HepG2 (cell line): ENCODE measurements around the gene RPS6KC1. TPM values are rescaled to one million over a fixed set of nuclear protein-coding genes. Genes with fewer than 3 reads are reported as not detected.

Experiments used
- ATAC-seq: fragments of 200-7000 bp; cut with Tn5 transposase; 3 replicates; pipeline ENCODE4 v1.9.1; 2020; ENCODE audit warnings: mild to moderate bottlenecking, moderate library complexity
- BruUV-seq: library from RNA; stranded (reverse); fragments of 400-500 nt; replicated peaks from 2 replicates; lab custom pipeline; 2021; lab: Mats Ljungman, UMichigan
- CTCF ChIA-PET: fragments of 300-600 bp; formaldehyde crosslinking; extraction: SDS; loops from one replicate; lab custom pipeline; 2021; ENCODE audit warnings: low total read pairs, inconsistent platforms, low intra/inter-chr PET ratio; lab: Yijun Ruan, JAX
- POLR2A ChIA-PET: fragments of 350-600 bp; sonication (Branson Sonifier 250); formaldehyde crosslinking; loops from one replicate; lab custom pipeline; 2020; ENCODE audit warnings: antibody characterized with exemption, inconsistent platforms; lab: Yijun Ruan, JAX
- DNase-seq: peaks from one replicate; pipeline ENCODE4 v3.0.0-alpha.2; 2015; ENCODE audit warnings: low spot score
- FAIRE-seq: peaks from 3 replicates; lab custom pipeline; 2011; peaks lifted over from hg19 to GRCh38; lab: Jason Lieb, UNC
- H2AFZ ChIP-seq: one replicate; pipeline ENCODE4 v1.6.1; 2011; ENCODE audit warnings: low read length, inconsistent platforms
- H3K27ac ChIP-seq: fragments of 300-600 bp; 3 replicates; pipeline ENCODE4 v1.8.0; 2011; ENCODE audit warnings: mixed run types, mild to moderate bottlenecking, mixed read lengths, low read length, inconsistent platforms; ENCODE audit not compliant: insufficient read depth; ENCODE audit errors: extremely low read length
- H3K27me3 ChIP-seq, 2 experiments: fragments of 200-600 bp in 1 of 2; 2 replicates in 1 of 2; 3 replicates in 1 of 2; pipeline versions ENCODE4 v1.6.0 to v1.8.0; 2011; ENCODE audit warnings: low read length in 2 of 2, mild to moderate bottlenecking in 2 of 2, moderate library complexity in 2 of 2, inconsistent platforms in 1 of 2; ENCODE audit not compliant: insufficient read depth in 2 of 2, control insufficient read depth in 1 of 2
- H3K36me3 ChIP-seq, 2 experiments: fragments of 200-600 bp in 1 of 2; replicated peaks in 1 of 2; 2 replicates in 1 of 2; 3 replicates in 1 of 2; pipeline versions ENCODE4 v1.5.1 to v1.8.0; 2011; ENCODE audit warnings: low read length in 2 of 2, inconsistent platforms in 1 of 2; ENCODE audit not compliant: insufficient read depth in 2 of 2, control insufficient read depth in 1 of 2
- H3K4me1 ChIP-seq: 2 replicates; pipeline ENCODE4 v1.5.1; 2012; ENCODE audit warnings: low read length, inconsistent platforms; ENCODE audit not compliant: insufficient read depth
- H3K4me2 ChIP-seq: 2 replicates; pipeline ENCODE4 v1.6.0; 2011; ENCODE audit warnings: low read depth, low read length, inconsistent platforms
- H3K4me3 ChIP-seq, 3 experiments: fragments of 200-600 bp in 1 of 3; sonication (generic), shearing (Covaris generic) in 1 of 3; replicated peaks in 1 of 3; 2 replicates each; pipeline ENCODE4 v1.5.1; 2011 to 2016; ENCODE audit warnings: low read length in 3 of 3, inconsistent platforms in 2 of 3, low read depth in 2 of 3, mild to moderate bottlenecking in 2 of 3, control low read depth in 1 of 3, mixed read lengths in 1 of 3; ENCODE audit not compliant: insufficient read depth in 1 of 3
- H3K79me2 ChIP-seq: one replicate; pipeline ENCODE4 v1.6.1; 2011; ENCODE audit warnings: low read length, inconsistent platforms; ENCODE audit not compliant: insufficient read depth
- H3K9ac ChIP-seq: 2 replicates; pipeline ENCODE4 v1.6.0; 2011; ENCODE audit warnings: mild to moderate bottlenecking, low read depth, low read length, inconsistent platforms; ENCODE audit not compliant: insufficient read depth
- H3K9me3 ChIP-seq: 2 replicates; pipeline ENCODE4 v1.5.1; 2012; ENCODE audit warnings: mild to moderate bottlenecking, low read length
- H4K20me1 ChIP-seq: 2 replicates; pipeline ENCODE4 v1.6.0; 2011; ENCODE audit warnings: inconsistent platforms, mild to moderate bottlenecking, low read length, moderate library complexity; ENCODE audit not compliant: insufficient read depth
- DPF2 ChIP-seq: sonication (generic); formaldehyde crosslinking; IDR thresholded peaks from 2 replicates; pipeline ENCODE4 v1.4.0; 2020; ENCODE audit warnings: mild to moderate bottlenecking, low read depth, missing genetic modification reagents, borderline replicate concordance
- E2F1 ChIP-seq: sonication (generic); formaldehyde crosslinking; IDR thresholded peaks from 2 replicates; pipeline ENCODE4 v1.5.0; 2020; ENCODE audit warnings: missing genetic modification reagents
- ETV5 ChIP-seq: IDR thresholded peaks from 2 replicates; pipeline ENCODE4 v1.6.1; 2018; ENCODE audit warnings: missing biosample characterization, missing genetic modification reagents, inconsistent platforms, borderline replicate concordance
- GABPA ChIP-seq, 2 experiments: IDR thresholded peaks; 2 replicates each; pipeline ENCODE4 v1.6.1; 2011 to 2016; ENCODE audit warnings: low read depth in 2 of 2, low read length in 1 of 2, missing biosample characterization in 1 of 2, missing genetic modification characterization in 1 of 2
- GRHL1 ChIP-seq: sonication (generic); formaldehyde crosslinking; conservative IDR thresholded peaks from 2 replicates; pipeline ENCODE4 v1.8.0; 2022; ENCODE audit warnings: missing genetic modification reagents
- SOX5 ChIP-seq: IDR thresholded peaks from 2 replicates; pipeline ENCODE4 v1.6.1; 2016; ENCODE audit warnings: borderline replicate concordance
- TFDP2 ChIP-seq: sonication (generic); formaldehyde crosslinking; IDR thresholded peaks from 2 replicates; pipeline ENCODE4 v1.4.0; 2020; ENCODE audit warnings: missing genetic modification reagents
- ZBTB21 ChIP-seq: sonication (generic); formaldehyde crosslinking; IDR thresholded peaks from 2 replicates; pipeline ENCODE4 v1.4.0; 2020; ENCODE audit warnings: missing genetic modification reagents
- ZBTB39 ChIP-seq: sonication (generic); formaldehyde crosslinking; IDR thresholded peaks from 2 replicates; pipeline ENCODE4 v1.5.0; 2020; ENCODE audit warnings: missing genetic modification reagents
- ZBTB8A ChIP-seq: sonication (generic); formaldehyde crosslinking; IDR thresholded peaks from 2 replicates; pipeline ENCODE4 v1.4.0; 2020; ENCODE audit warnings: mild to moderate bottlenecking, low read depth, missing genetic modification reagents, borderline replicate concordance
- ZNF138 ChIP-seq: sonication (generic); formaldehyde crosslinking; IDR thresholded peaks from 2 replicates; pipeline ENCODE4 v1.5.0; 2020; ENCODE audit warnings: mild to moderate bottlenecking, low read depth, missing genetic modification reagents
- ZNF335 ChIP-seq: sonication (generic); formaldehyde crosslinking; IDR thresholded peaks from 2 replicates; pipeline ENCODE4 v1.4.0; 2020; ENCODE audit warnings: missing genetic modification reagents
- ZNF766 ChIP-seq: sonication (generic); formaldehyde crosslinking; IDR thresholded peaks from 2 replicates; pipeline ENCODE4 v1.5.0; 2020; ENCODE audit warnings: missing genetic modification reagents, borderline replicate concordance
- ZNF800 ChIP-seq: sonication (generic); formaldehyde crosslinking; IDR thresholded peaks from 2 replicates; pipeline ENCODE4 v1.4.0; 2020; ENCODE audit warnings: missing genetic modification reagents
- ZNF879 ChIP-seq: sonication (generic); formaldehyde crosslinking; IDR thresholded peaks from 2 replicates; pipeline ENCODE4 v1.8.1; 2023; ENCODE audit warnings: missing genetic modification reagents
- WGBS: methylation state at CpG from one replicate; pipeline ENCODE4 v1.1.6; 2017; ENCODE audit warnings: low lambda C conversion rate; 5-methylcytosine and 5-hydroxymethylcytosine counted together
- in situ Hi-C: cut with HindIII; loops from 2 replicates; pipeline ENCODE4 v1.10.0; 2017; ENCODE audit warnings: low pct_unique_long_range_greater_than_20kb; ENCODE audit not compliant: extremely low pct_ligation_motif_present
- intact Hi-C: fragments of 100-400 bp; cut with micrococcal nuclease; formaldehyde crosslinking; loops from one replicate; pipeline ENCODE4 v1.10.0; 2022; ENCODE audit not compliant: unreplicated experiment
- polyA plus RNA-seq, 8 experiments: library from polyadenylated mRNA; depleted of rRNA in 3 of 8; stranded (reverse) in 7 of 8; unstranded in 1 of 8; fragments of >200 nt; fragmentation: Illumina TruSeq in 4 of 8; extraction: Trizol in 4 of 8; gene quantifications; 2 replicates each; pipeline versions ENCODE4 v1.2.1 to v1.2.3, GENCODE V29; 2011 to 2016; ENCODE audit warnings: low read depth in 4 of 8, missing spikeins in 1 of 8, mixed read lengths in 1 of 8; ENCODE audit not compliant: insufficient read depth in 1 of 8
- total RNA-seq, 5 experiments: library from RNA; depleted of rRNA; stranded (reverse); fragments of >200 nt; fragmentation: Illumina TruSeq; extraction: Trizol; gene quantifications; 2 replicates each; pipeline ENCODE4 v1.2.3, GENCODE V29; 2016; ENCODE audit warnings: low read depth in 1 of 5

The RPS6KC1 gene
- total and polyA plus RNA-seq, 2 of the 13 experiments (the other 11 are each of a cell fraction or from before 2014, with no cell fraction given): 11.0 to 25.2 TPM

- TF ChIP-seq ZBTB39 (CRISPR knock-in tag) (no peak), ZBTB21 (CRISPR knock-in tag) (0 out of 2 replicates have a peak, but pooled peaks have one; percentile 58), ZNF766 (CRISPR knock-in tag) (no peak), ZNF335 (CRISPR knock-in tag) (0 out of 2 replicates have a peak, but pooled peaks have one; percentile 30), ETV5 (CRISPR knock-in tag) (peak; percentile 45; the same call in 1 of the 2 replicates), GRHL1 (CRISPR knock-in tag) (no peak), SOX5 (CRISPR knock-in tag) (0 out of 2 replicates have a peak, but pooled peaks have one; percentile 16), GABPA (IDR thresholded peaks at IDR 0.05; ENCODE audit: low read depth, low read length) (0 out of 2 replicates have a peak, but pooled peaks have one; percentile 8), GABPA (CRISPR knock-in tag; IDR thresholded peaks at IDR 0.05; ENCODE audit: low read depth) (peak; percentile 74)
These were observed 223.1 kb downstream of the RPS6KC1 start (continued) for GRCh38 chr1:213274140-213274539.

GRCh38 chr1:213275293-213275692, 224.3 kb downstream of the RPS6KC1 start:
- H3K4me2 ChIP-seq: no peak overlapping the region
- H3K27me3 ChIP-seq: no peaks in the 10 kb centered on the region
- no peak for DNase-seq
- intact Hi-C loops (loop anchor here (5.0 kb wide), 1 partner anchor 97 kb away; no protein-coding TSS in a partner anchor), in situ Hi-C loops (no loop called here)
- no peak overlapping the region for H3K9ac ChIP-seq
- H3K36me3 ChIP-seq: no peaks in the 10 kb centered on the region
- H2AFZ ChIP-seq: no peak overlapping the region
- ChIA-PET CTCF (no interaction called here), POLR2A (interaction anchor here (1.3 kb wide), 1 partner anchor 97 kb away, joined by 5 read pairs; no protein-coding TSS in a partner anchor)
- no peak overlapping the region for H3K4me3 ChIP-seq
- no TSS peak for BruUV-seq
- no peaks in the 10 kb centered on the region for H4K20me1 ChIP-seq
- no peak for FAIRE-seq
- H3K79me2 ChIP-seq: no peaks in the 10 kb centered on the region
- no peak for ATAC-seq
- no peak overlapping the region for H3K27ac ChIP-seq
- H3K9me3 ChIP-seq: no peaks in the 10 kb centered on the region
- WGBS: 98% methylated on average over 1 of the region's 1 CpG
- TF ChIP-seq ZNF800 (no peak), ZNF879 (CRISPR knock-in tag) (no peak), ZBTB8A (CRISPR knock-in tag) (no peak), TFDP2 (CRISPR knock-in tag) (no peak), ZNF138 (CRISPR knock-in tag) (no peak), DPF2 (CRISPR knock-in tag) (no peak), E2F1 (no peak)
- peaks cover 66% of the 10 kb centered on the region for H3K4me1 ChIP-seq
